ENCODE data around the gene ZFAND3.

DNA sequence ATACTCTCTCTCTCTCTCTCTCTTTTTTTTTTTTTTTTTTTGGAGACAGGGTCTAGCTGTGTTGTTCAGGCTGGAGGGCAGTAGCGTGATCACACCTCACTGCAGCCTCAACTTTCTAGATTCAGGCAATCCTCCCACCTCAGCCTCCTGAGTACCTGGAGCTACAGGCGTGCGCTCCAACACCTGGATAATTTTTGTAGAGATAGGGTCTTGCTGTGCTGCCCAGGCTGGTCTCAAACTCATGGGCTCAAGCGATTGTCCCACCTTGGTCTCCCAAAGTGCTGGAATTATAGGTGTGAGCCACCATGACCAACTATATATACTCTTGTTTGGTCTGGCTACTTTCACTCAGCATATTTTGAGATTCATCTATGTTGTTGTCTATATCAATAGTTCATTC is 154.9 kb downstream of the ZFAND3 start:
- TF ChIP-seq, protein P1, sequence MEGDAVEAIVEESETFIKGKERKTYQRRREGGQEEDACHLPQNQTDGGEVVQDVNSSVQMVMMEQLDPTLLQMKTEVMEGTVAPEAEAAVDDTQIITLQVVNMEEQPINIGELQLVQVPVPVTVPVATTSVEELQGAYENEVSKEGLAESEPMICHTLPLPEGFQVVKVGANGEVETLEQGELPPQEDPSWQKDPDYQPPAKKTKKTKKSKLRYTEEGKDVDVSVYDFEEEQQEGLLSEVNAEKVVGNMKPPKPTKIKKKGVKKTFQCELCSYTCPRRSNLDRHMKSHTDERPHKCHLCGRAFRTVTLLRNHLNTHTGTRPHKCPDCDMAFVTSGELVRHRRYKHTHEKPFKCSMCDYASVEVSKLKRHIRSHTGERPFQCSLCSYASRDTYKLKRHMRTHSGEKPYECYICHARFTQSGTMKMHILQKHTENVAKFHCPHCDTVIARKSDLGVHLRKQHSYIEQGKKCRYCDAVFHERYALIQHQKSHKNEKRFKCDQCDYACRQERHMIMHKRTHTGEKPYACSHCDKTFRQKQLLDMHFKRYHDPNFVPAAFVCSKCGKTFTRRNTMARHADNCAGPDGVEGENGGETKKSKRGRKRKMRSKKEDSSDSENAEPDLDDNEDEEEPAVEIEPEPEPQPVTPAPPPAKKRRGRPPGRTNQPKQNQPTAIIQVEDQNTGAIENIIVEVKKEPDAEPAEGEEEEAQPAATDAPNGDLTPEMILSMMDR (conservative IDR thresholded peaks at IDR 0.05; ENCODE audit: low read depth, low read length), result no peak
- no peak for TF ChIP-seq EZH2 (IDR thresholded peaks at IDR 0.05; ENCODE audit: low read length, unreplicated experiment)

Data from PC-3 (cell line).